ENCODE measurements around the gene TRPC5OS. TPM values are rescaled to one million over a fixed set of nuclear protein-coding genes. Genes with fewer than 3 reads are reported as not detected.

TRPC5OS gene
- total RNA-seq, 1 experiment from 2014 or later: not detected

- TF ChIP-seq FOXP4 (CRISPR knock-in tag; IDR thresholded peaks at IDR 0.05): no peak
Observed at GRCh38 chrX:111928456-111928855, 52.5 kb downstream of the TRPC5OS start (continued).

Other genes with a start within 250 kb of the TRPC5OS start
- 36.2 to 51.0 TPM (median 48.5 TPM) in 3 replicates for gene ALG13, start 195.0 kb upstream of the TRPC5OS start, total RNA-seq (2021)
- gene TRPC5, start 206.6 kb downstream of the TRPC5OS start, total RNA-seq (2021): 0.39 to 0.82 TPM (median 0.64 TPM) in 3 replicates
- 0.18 to 0.35 TPM (median 0.21 TPM) in 3 replicates for gene RTL4, start 206.8 kb downstream of the TRPC5OS start, total RNA-seq (2021)